ENCODE data around the gene COL18A1. TPM values are rescaled to one million over a fixed set of nuclear protein-coding genes. Genes with fewer than 3 reads are reported as not detected.

Gene COL18A1
- total and polyA plus RNA-seq, 2 donors (not counting 1 experiment from before 2014, with no cell fraction given) = 15.6 to 24.7 TPM

DNA sequence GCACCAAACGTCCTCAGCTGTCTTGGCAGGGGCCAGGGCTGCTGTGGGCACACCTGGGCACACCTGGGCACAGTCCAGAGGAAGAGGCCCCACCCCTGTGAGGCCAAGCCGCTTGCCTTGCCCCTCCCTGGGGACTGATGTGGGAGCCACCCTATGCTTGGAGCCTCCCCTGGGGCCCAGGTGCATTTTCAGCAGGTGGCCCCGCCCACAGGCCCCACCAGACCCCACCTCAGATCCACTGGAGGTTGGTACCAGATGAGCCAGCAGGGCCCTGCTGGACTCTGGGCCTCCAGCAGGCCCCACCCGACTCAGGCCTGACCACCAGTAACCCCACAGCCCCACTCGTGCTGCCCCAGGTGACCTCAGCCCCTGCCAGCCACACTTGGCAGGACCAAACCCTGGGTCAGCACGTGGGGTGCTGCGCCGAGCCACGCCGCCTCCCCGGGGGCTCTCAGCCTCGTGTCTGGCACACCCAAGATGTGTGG is 128.4 kb downstream of the COL18A1 start:
- H3K9me3 Mint-ChIP-seq (ENCODE audit: insufficient read depth) = no peaks in the 10 kb centered on the region
- Histone ChIP-seq H3K27me3 (replicated peaks in 1 of 4; ENCODE audit: control extremely low read depth in 1 of 4, control insufficient read depth in 3 of 4, insufficient read depth in 4 of 4, low read length in 3 of 4) (no peaks in the 10 kb centered on the region), H3K4me3 (ENCODE audit: control extremely low read depth in 1 of 5, extremely low read depth in 1 of 5, insufficient read depth in 1 of 5, low read depth in 2 of 5, low read length in 4 of 5) (no peak overlapping the region), H2AFZ (ENCODE audit: insufficient read depth, low read depth, low read length, poor library complexity, severe bottlenecking) (no peak overlapping the region), H3K9me3 (ENCODE audit: control extremely low read depth in 1 of 3, control insufficient read depth in 2 of 3, insufficient read depth in 1 of 3, low read length in 2 of 3) (peaks cover 0 to 4% (median 0%) of the 10 kb centered on the region in 3 donors), H4K20me1 (ENCODE audit: control insufficient read depth, insufficient read depth, low read length, poor library complexity, severe bottlenecking) (no peaks in the 10 kb centered on the region), H3K9ac (ENCODE audit: low read length) (no peak overlapping the region), H3K4me2 (replicated peaks; ENCODE audit: low read depth, low read length, poor library complexity, severe bottlenecking) (peak overlapping the region; percentile 65), H3K79me2 (ENCODE audit: control insufficient read depth, insufficient read depth, low read length) (no peaks in the 10 kb centered on the region), H3K4me1 (ENCODE audit: control insufficient read depth in 2 of 2, insufficient read depth in 2 of 2, low read length in 2 of 2) (peaks cover 12 to 20% of the 10 kb centered on the region in 2 donors), H3K27ac (ENCODE audit: low read length in 2 of 2) (no peak overlapping the region), H3K36me3 (replicated peaks in 1 of 2; ENCODE audit: control extremely low read depth in 1 of 2, control insufficient read depth in 1 of 2, extremely low read depth in 1 of 2, insufficient read depth in 2 of 2, low read length in 1 of 2) (peaks cover 3% of the 10 kb centered on the region in 2 experiments)
- WGBS (ENCODE audit: insufficient coverage) = 83% methylated on average over 12 of the region's 12 CpGs
- TF ChIP-seq EZH2 (IDR thresholded peaks at IDR 0.05; ENCODE audit: borderline replicate concordance, insufficient read depth, low read depth, low read length, poor library complexity, severe bottlenecking) = no peak
- TF ChIP-seq, protein P1, sequence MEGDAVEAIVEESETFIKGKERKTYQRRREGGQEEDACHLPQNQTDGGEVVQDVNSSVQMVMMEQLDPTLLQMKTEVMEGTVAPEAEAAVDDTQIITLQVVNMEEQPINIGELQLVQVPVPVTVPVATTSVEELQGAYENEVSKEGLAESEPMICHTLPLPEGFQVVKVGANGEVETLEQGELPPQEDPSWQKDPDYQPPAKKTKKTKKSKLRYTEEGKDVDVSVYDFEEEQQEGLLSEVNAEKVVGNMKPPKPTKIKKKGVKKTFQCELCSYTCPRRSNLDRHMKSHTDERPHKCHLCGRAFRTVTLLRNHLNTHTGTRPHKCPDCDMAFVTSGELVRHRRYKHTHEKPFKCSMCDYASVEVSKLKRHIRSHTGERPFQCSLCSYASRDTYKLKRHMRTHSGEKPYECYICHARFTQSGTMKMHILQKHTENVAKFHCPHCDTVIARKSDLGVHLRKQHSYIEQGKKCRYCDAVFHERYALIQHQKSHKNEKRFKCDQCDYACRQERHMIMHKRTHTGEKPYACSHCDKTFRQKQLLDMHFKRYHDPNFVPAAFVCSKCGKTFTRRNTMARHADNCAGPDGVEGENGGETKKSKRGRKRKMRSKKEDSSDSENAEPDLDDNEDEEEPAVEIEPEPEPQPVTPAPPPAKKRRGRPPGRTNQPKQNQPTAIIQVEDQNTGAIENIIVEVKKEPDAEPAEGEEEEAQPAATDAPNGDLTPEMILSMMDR (IDR thresholded peaks at IDR 0.05) = no peak
- H3K27me3 Mint-ChIP-seq = no peaks in the 10 kb centered on the region
- ChIA-PET CTCF (no interaction called here), POLR2A (no interaction called here)
- no peak overlapping the region for H3K27ac Mint-ChIP-seq
- peaks cover 14% of the 10 kb centered on the region for H3K4me1 Mint-ChIP-seq
- ATAC-seq (ENCODE audit: low read depth) (no peak), DNase-seq (no peak)
- H3K4me3 Mint-ChIP-seq = no peak overlapping the region
- intact Hi-C loops (cut with micrococcal nuclease) = no loop called here

DNA sequence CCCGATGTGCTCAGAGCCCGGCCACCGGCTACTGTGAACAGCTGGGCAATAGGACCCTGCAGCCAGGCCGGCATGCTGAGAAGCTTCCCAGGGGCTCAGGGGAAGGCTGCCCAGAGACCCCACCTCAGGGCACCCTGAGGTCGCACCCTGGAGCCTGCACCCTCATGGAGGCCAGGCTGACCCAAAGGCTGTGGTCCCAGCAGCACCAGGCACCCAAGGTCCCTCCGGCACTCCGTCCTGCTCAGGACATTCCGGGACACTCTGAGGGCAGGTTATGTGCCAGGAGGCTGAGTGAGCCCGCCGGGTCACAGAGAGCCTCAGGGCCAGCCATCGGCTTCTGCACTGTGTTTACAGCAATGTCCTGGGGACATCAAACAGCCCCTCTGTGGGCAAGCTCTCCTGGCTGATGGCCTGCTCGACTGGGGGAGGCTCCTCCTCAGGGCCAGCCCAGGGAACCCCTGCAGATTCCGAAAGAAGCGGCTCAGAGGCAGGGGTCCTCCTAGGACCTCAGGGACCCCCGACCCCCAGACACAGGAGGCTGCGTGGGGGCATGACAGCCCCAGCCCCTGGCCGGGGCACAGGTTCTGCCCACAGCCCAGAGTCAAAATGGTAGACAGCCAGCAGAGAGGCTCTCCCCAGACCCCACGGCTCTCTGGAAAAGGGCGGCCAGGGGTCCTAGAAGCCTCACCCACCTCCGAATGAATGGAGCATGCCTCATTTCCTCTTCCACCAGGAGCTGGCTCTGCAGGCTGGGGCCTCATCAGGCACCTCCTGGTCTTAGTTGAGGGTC is 129.1 kb downstream of the COL18A1 start:
- Mint-ChIP-seq H3K4me1 (peaks cover 14% of the 10 kb centered on the region), H3K4me3 (no peak overlapping the region), H3K27me3 (no peaks in the 10 kb centered on the region), H3K9me3 (ENCODE audit: insufficient read depth) (no peaks in the 10 kb centered on the region), H3K27ac (no peak overlapping the region)
- no peak for TF ChIP-seq EZH2 (IDR thresholded peaks at IDR 0.05; ENCODE audit: borderline replicate concordance, insufficient read depth, low read depth, low read length, poor library complexity, severe bottlenecking)
- 97% methylated on average over 20 of the region's 20 CpGs for WGBS (ENCODE audit: insufficient coverage)
- Histone ChIP-seq H4K20me1 (ENCODE audit: control insufficient read depth, insufficient read depth, low read length, poor library complexity, severe bottlenecking) (no peaks in the 10 kb centered on the region), H3K9me3 (ENCODE audit: control extremely low read depth in 1 of 3, control insufficient read depth in 2 of 3, insufficient read depth in 1 of 3, low read length in 2 of 3) (peaks cover 0 to 4% (median 0%) of the 10 kb centered on the region in 3 donors), H3K4me2 (replicated peaks; ENCODE audit: low read depth, low read length, poor library complexity, severe bottlenecking) (no peak overlapping the region), H3K4me3 (ENCODE audit: control extremely low read depth in 1 of 5, extremely low read depth in 1 of 5, insufficient read depth in 1 of 5, low read depth in 2 of 5, low read length in 4 of 5) (no peak overlapping the region), H3K4me1 (ENCODE audit: control insufficient read depth in 2 of 2, insufficient read depth in 2 of 2, low read length in 2 of 2) (peaks cover 12 to 20% of the 10 kb centered on the region in 2 donors), H2AFZ (ENCODE audit: insufficient read depth, low read depth, low read length, poor library complexity, severe bottlenecking) (no peak overlapping the region), H3K9ac (ENCODE audit: low read length) (no peak overlapping the region), H3K79me2 (ENCODE audit: control insufficient read depth, insufficient read depth, low read length) (no peaks in the 10 kb centered on the region), H3K27me3 (replicated peaks in 1 of 4; ENCODE audit: control extremely low read depth in 1 of 4, control insufficient read depth in 3 of 4, insufficient read depth in 4 of 4, low read length in 3 of 4) (no peaks in the 10 kb centered on the region), H3K27ac (ENCODE audit: low read length in 2 of 2) (no peak overlapping the region), H3K36me3 (replicated peaks in 1 of 2; ENCODE audit: control extremely low read depth in 1 of 2, control insufficient read depth in 1 of 2, extremely low read depth in 1 of 2, insufficient read depth in 2 of 2, low read length in 1 of 2) (peaks cover 3% of the 10 kb centered on the region in 2 experiments)
- intact Hi-C loops (cut with micrococcal nuclease) = no loop called here
- ATAC-seq (ENCODE audit: low read depth) (no peak), DNase-seq (no peak)
- POLR2A ChIA-PET = no interaction called here
- CTCF ChIA-PET = no interaction called here
